Esophagus squamous epithelium (tissue), 4 donors: Measurements from ENCODE around the gene XPNPEP3.
"Not testable (repeated sequence)": the region's sequence is repeated elsewhere in the genome, so short reads cannot be mapped to it uniquely, and the experiment has no call there.

ENCODE experiments used
- POLR2A ChIP-seq, 4 donors: fragments of 450-650 bp; IDR thresholded peaks; one replicate each; pipeline ENCODE4 v1.6.1; 2017; ENCODE audit warnings: antibody characterized with exemption in 4 of 4, mild to moderate bottlenecking in 4 of 4, moderate library complexity in 3 of 4
- TF ChIP-seq, protein P1 (sequence below), 6 experiments: fragments of 450-650 bp in 4 of 6; fragments of 200-600 bp in 2 of 6; sonication (generic) in 2 of 6; IDR thresholded peaks; one replicate each; pipeline ENCODE4 v1.5.1; 2016 to 2019; ENCODE audit warnings: antibody characterized with exemption in 6 of 6, mild to moderate bottlenecking in 4 of 6, moderate library complexity in 4 of 6

DNA sequence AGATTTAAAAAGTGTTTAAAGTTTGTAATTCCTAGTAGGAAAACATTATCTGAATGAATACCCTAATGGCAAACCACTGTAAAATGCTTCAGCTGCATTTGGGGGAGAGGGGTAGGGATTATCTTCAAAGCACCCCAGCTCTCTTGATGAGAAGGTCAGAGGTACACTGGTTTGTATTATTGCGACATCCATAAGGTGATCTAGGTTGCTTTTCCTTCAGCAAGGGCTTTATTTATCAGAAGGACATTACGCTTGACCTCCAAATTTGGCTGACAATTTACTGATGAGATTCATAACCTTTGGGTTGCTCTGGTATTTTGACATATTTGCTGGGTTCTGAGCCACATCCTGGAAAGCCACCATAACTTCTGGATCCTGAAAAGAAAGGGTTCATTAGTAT, 30.7 kb upstream of the XPNPEP3 start:
- TF ChIP-seq, protein P1, sequence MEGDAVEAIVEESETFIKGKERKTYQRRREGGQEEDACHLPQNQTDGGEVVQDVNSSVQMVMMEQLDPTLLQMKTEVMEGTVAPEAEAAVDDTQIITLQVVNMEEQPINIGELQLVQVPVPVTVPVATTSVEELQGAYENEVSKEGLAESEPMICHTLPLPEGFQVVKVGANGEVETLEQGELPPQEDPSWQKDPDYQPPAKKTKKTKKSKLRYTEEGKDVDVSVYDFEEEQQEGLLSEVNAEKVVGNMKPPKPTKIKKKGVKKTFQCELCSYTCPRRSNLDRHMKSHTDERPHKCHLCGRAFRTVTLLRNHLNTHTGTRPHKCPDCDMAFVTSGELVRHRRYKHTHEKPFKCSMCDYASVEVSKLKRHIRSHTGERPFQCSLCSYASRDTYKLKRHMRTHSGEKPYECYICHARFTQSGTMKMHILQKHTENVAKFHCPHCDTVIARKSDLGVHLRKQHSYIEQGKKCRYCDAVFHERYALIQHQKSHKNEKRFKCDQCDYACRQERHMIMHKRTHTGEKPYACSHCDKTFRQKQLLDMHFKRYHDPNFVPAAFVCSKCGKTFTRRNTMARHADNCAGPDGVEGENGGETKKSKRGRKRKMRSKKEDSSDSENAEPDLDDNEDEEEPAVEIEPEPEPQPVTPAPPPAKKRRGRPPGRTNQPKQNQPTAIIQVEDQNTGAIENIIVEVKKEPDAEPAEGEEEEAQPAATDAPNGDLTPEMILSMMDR (IDR thresholded peaks at IDR 0.05): not testable (repeated sequence)
- not testable (repeated sequence) for TF ChIP-seq POLR2A (IDR thresholded peaks at IDR 0.05)
